PC-9 (cell line): ENCODE results near the gene CD109.

Experiments used
- CTCF ChIP-seq: fragments of 200-600 bp; sonication (generic); conservative IDR thresholded peaks from 2 replicates; pipeline ENCODE4 v1.6.1; 2017; ENCODE audit warnings: mixed run types, antibody characterized with exemption, mild to moderate bottlenecking, moderate library complexity
- EZH2 ChIP-seq: fragments of 200-600 bp; sonication (generic); IDR thresholded peaks from 2 replicates; pipeline ENCODE4 v1.8.0; 2017; ENCODE audit warnings: antibody characterized with exemption, low read depth

GRCh38 chr6:73860303-73860702 lies 164.3 kb downstream of the CD109 start:
- TF ChIP-seq CTCF (no peak), EZH2 (no peak)
